Mesenchymal stem cell (in vitro differentiated cells and primary cell): ENCODE data around the gene ARHGAP31.
A peak's percentile ranks its signal among the peaks of the same experiment; 100 is the strongest.

ENCODE experiments used
- DNase-seq: peaks from one replicate; pipeline ENCODE4 v3.0.0-alpha.2; 2013
- H2AFZ ChIP-seq: one replicate; pipeline ENCODE4 v1.6.1; 2013; ENCODE audit warnings: low read depth, mild to moderate bottlenecking, control low read depth, inconsistent platforms, low read length, moderate library complexity
- H2AK5ac ChIP-seq: 2 replicates; pipeline ENCODE4 v1.6.1; 2013; ENCODE audit warnings: low read length, moderate library complexity, mild to moderate bottlenecking, inconsistent platforms; ENCODE audit not compliant: severe bottlenecking
- H2BK120ac ChIP-seq: one replicate; pipeline ENCODE4 v1.6.1; 2013; ENCODE audit warnings: low read depth, mild to moderate bottlenecking, inconsistent platforms, low read length, moderate library complexity
- H2BK12ac ChIP-seq, 2 experiments: one replicate each; pipeline ENCODE4 v1.6.1; 2013; ENCODE audit warnings: inconsistent platforms in 2 of 2, low read length in 2 of 2, mild to moderate bottlenecking in 2 of 2, moderate library complexity in 2 of 2, control low read depth in 1 of 2
- H2BK15ac ChIP-seq: one replicate; pipeline ENCODE4 v1.6.1; 2013; ENCODE audit warnings: mild to moderate bottlenecking, low read depth, inconsistent platforms; ENCODE audit not compliant: poor library complexity, severe bottlenecking
- H2BK5ac ChIP-seq: 2 replicates; pipeline ENCODE4 v1.6.1; 2013; ENCODE audit warnings: low read depth, mild to moderate bottlenecking, low read length, control low read depth, inconsistent platforms; ENCODE audit not compliant: poor library complexity, severe bottlenecking
- H3K14ac ChIP-seq, 2 experiments: one replicate each; pipeline ENCODE4 v1.6.1; 2013; ENCODE audit warnings: inconsistent platforms in 2 of 2, low read length in 2 of 2, control low read depth in 1 of 2, mild to moderate bottlenecking in 1 of 2, moderate library complexity in 1 of 2
- H3K18ac ChIP-seq, 2 experiments: one replicate each; pipeline ENCODE4 v1.6.1; 2013; ENCODE audit warnings: inconsistent platforms in 2 of 2, low read length in 2 of 2, control low read depth in 1 of 2, low read depth in 1 of 2, mild to moderate bottlenecking in 1 of 2
- H3K23ac ChIP-seq, 2 experiments: one replicate each; pipeline ENCODE4 v1.6.1; 2013; ENCODE audit warnings: inconsistent platforms in 2 of 2, low read length in 2 of 2, mild to moderate bottlenecking in 2 of 2, moderate library complexity in 2 of 2, control low read depth in 1 of 2
- H3K27ac ChIP-seq: 2 replicates; pipeline ENCODE4 v1.5.1; 2013; ENCODE audit warnings: mild to moderate bottlenecking, moderate library complexity, low read length, control low read depth, inconsistent platforms; ENCODE audit not compliant: poor library complexity, severe bottlenecking
- H3K27me3 ChIP-seq, 2 experiments: 2 replicates each; pipeline versions ENCODE4 v1.6.1 to v1.7.0; 2013; ENCODE audit warnings: low read length in 2 of 2, mild to moderate bottlenecking in 2 of 2, moderate library complexity in 2 of 2, control low read depth in 1 of 2, inconsistent platforms in 1 of 2; ENCODE audit not compliant: control insufficient read depth in 1 of 2, insufficient read depth in 1 of 2
- H3K36me3 ChIP-seq, 2 experiments: 2 replicates each; pipeline versions ENCODE4 v1.6.1 to v1.7.0; 2013; ENCODE audit warnings: low read length in 2 of 2, control low read depth in 1 of 2, inconsistent platforms in 1 of 2, low read depth in 1 of 2, mild to moderate bottlenecking in 1 of 2; ENCODE audit not compliant: insufficient read depth in 2 of 2, control insufficient read depth in 1 of 2
- H3K4ac ChIP-seq, 2 experiments: one replicate each; pipeline ENCODE4 v1.6.1; 2013; ENCODE audit warnings: inconsistent platforms in 2 of 2, low read length in 2 of 2, mild to moderate bottlenecking in 2 of 2, moderate library complexity in 2 of 2, control low read depth in 1 of 2, low read depth in 1 of 2
- H3K4me1 ChIP-seq: 2 replicates; pipeline ENCODE4 v1.6.1; 2013; ENCODE audit warnings: low read depth, low read length, control low read depth; ENCODE audit not compliant: control insufficient read depth, insufficient read depth
- H3K4me2 ChIP-seq: 2 replicates; pipeline ENCODE4 v1.6.1; 2013; ENCODE audit warnings: low read length, mild to moderate bottlenecking, inconsistent platforms; ENCODE audit not compliant: poor library complexity, severe bottlenecking
- H3K4me3 ChIP-seq, 2 experiments: 2 replicates each; pipeline versions ENCODE4 v1.5.1 to v1.7.0; 2013; ENCODE audit warnings: low read length in 2 of 2, mild to moderate bottlenecking in 2 of 2, control low read depth in 1 of 2, low read depth in 1 of 2; ENCODE audit not compliant: insufficient read depth in 1 of 2
- H3K79me1 ChIP-seq: replicated peaks from 2 replicates; pipeline ENCODE4 v1.6.1; 2013; ENCODE audit warnings: mild to moderate bottlenecking, control low read depth, low read length, inconsistent platforms; ENCODE audit not compliant: poor library complexity, severe bottlenecking
- H3K9ac ChIP-seq: 2 replicates; pipeline ENCODE4 v1.7.0; 2013; ENCODE audit warnings: mild to moderate bottlenecking, low read length, moderate library complexity
- H3K9me3 ChIP-seq: 2 replicates; pipeline ENCODE4 v1.7.0; 2013; ENCODE audit warnings: mild to moderate bottlenecking, low read length; ENCODE audit not compliant: control insufficient read depth
- H4K8ac ChIP-seq: one replicate; pipeline ENCODE4 v1.6.1; 2013; ENCODE audit warnings: inconsistent platforms, mild to moderate bottlenecking, low read length, moderate library complexity
- H4K91ac ChIP-seq: one replicate; pipeline ENCODE4 v1.6.1; 2013; ENCODE audit warnings: mild to moderate bottlenecking, low read length, inconsistent platforms
- WGBS: methylation state at CpG from one replicate; pipeline ENCODE4 v1.1.7; 2013; ENCODE audit warnings: mixed read lengths; 5-methylcytosine and 5-hydroxymethylcytosine counted together

ARHGAP31 gene

DNA sequence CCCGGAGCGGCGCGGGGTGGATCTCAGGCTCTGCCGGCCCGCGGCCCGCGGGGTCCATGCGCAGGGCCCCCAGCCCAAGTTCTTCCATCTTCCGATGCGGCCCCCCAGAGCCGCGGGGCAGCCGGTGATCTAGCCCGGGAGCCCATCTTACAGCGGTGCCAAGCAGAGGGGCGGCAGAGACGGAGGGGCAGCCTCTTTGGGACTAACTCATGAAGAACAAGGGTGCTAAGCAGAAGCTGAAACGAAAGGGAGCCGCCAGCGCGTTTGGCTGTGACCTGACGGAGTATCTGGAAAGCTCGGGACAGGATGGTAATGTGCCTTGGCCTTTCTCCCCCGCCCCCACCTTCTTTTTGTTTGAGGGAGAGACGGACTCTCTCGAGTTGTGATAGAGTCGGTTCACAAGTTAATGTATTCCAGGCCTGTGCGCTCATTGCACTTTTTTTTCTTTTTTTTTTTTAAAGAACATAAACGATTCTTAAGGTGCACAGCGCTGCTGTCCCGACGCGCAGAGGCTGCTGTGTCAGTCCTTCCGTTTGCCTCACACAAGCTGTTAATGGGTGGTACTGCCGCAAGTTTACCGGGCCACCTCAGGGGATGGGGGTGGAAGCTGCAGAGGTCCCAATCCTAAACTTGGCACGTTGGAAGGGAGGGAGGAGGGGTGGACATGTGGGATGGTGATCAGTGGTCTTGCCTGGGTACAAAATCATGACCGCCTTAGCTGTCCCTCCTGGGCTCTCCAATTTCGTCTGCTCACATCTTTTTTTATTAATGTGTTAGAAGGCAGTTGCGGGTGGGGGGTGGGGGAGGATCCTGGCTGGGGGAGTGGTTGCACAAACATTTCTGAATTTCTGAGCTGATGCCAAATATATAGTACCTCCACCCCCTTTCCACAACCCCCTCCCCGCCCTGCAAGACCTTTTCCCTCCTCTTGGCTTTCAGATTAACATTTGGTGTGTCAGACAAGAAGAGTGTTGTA lies 801 bp downstream of the ARHGAP31 start:
- Histone ChIP-seq H3K36me3 (peaks cover 0 to 7% of the 10 kb centered on the region in 2 experiments), H4K8ac (peak overlapping the region; percentile 98), H3K4me2 (peak overlapping the region; percentile 96), H2BK5ac (peak overlapping the region; percentile 99), H3K23ac (peak overlapping the region in 1 of 2 experiments; percentile 98), H2BK12ac (peak overlapping the region; percentile 86 to 93), H2BK120ac (peak overlapping the region; percentile 97), H3K27me3 (no peaks in the 10 kb centered on the region), H3K14ac (peak overlapping the region in 1 of 2 experiments; percentile 94), H3K4me1 (peaks cover 12% of the 10 kb centered on the region), H2AK5ac (peak overlapping the region; percentile 52), H3K4me3 (peak overlapping the region; percentile 80 to 93), H3K27ac (peak overlapping the region; percentile 95), H3K4ac (peak overlapping the region; percentile 89 to 96), H3K18ac (peak overlapping the region; percentile 97 to 99), H4K91ac (peak overlapping the region; percentile 93), H2BK15ac (peak overlapping the region; percentile 87), H3K79me1 (peaks cover 15% of the 10 kb centered on the region), H2AFZ (peak overlapping the region; percentile 60), H3K9me3 (no peaks in the 10 kb centered on the region), H3K9ac (peak overlapping the region; percentile 88)
- peak; percentile 67 for DNase-seq
- WGBS, result under 1% methylated on average over 38 of the region's 43 CpGs

DNA sequence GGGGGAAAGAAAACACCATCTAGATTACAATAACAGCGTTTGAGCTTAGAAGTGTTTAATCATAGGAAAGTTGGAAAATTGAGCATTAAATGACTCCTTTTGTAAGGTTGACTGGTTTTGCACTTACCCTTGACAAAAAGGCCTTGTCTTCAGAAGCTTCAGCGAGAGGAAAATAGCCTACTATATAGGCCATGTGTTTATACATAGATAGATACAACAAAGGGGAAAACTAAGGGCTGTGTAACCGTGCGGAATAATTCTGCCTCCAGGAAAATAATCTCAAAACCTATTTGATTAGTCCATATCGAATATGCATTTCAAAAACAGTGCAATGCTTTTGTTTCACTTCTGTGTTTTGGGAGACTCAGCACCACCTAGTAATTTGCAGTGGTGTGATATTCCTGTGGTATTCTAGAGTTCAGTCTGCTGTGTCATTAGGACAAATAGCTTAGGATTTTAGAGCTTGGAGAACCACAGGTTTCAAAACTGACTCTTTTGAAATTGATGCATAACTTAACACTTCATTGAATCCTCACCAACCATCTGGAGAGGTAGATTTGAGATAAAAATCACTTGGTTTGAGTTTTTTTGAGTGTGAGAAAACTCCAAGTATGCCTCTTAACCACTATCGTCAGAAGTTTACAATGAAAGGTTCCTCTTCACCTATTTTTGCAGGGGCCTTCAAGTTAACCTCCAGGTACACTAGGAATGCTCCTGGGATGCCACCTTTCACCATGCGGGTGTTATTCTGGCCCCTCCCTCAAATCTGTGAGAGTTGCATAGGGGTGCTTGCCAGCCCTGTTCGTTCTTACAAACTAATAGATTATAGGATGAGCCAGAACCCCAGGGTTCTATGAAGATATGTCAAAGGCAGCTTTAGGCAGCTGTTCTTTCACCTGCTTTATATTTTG lies 1.9 kb downstream of the ARHGAP31 start:
- H4K91ac ChIP-seq, result no peak overlapping the region
- WGBS, result 76% methylated on average over 6 of the region's 8 CpGs
- H3K14ac ChIP-seq, result no peak overlapping the region
- no peak overlapping the region for H2BK15ac ChIP-seq
- H3K4me2 ChIP-seq, result peak overlapping the region; percentile 64
- peak overlapping the region; percentile 20 for H2BK5ac ChIP-seq
- H3K18ac ChIP-seq, result no peak overlapping the region
- H3K4me1 ChIP-seq, result peaks cover 12% of the 10 kb centered on the region
- peaks cover 24% of the 10 kb centered on the region for H3K79me1 ChIP-seq
- H2AFZ ChIP-seq, result no peak overlapping the region
- H2BK120ac ChIP-seq, result peak overlapping the region; percentile 42
- no peak overlapping the region for H4K8ac ChIP-seq
- H3K27ac ChIP-seq, result peak overlapping the region; percentile 90
- DNase-seq, result peak; percentile 28
- no peaks in the 10 kb centered on the region for H3K9me3 ChIP-seq
- peaks cover 0 to 1% of the 10 kb centered on the region in 2 experiments for H3K27me3 ChIP-seq
- no peak overlapping the region for H3K23ac ChIP-seq
- H2BK12ac ChIP-seq, result no peak overlapping the region
- H2AK5ac ChIP-seq, result peak overlapping the region; percentile 86
- peaks cover 0 to 8% of the 10 kb centered on the region in 2 experiments for H3K36me3 ChIP-seq
- H3K4ac ChIP-seq, result no peak overlapping the region
- peak overlapping the region; percentile 68 for H3K9ac ChIP-seq
- peak overlapping the region in 1 of 2 experiments; percentile 93 for H3K4me3 ChIP-seq

DNA sequence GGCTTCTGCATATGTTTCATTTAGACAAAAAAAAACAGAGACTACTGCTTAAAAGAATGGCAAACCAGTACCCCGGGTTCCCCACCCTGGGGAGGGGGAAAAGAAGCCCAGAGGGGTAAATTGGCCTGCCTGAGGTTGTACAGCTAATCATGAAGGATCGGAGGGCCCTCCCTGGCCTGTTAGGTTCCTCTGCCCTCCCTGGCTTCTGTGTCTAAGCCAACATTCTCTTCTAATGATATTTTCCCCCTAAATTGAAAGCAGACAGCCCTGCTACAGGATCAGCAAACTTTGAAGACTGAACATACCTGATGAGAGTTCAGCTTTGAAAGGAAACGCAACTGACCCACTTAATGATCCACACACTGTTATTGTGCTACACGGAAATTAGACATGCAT lies 2.5 kb downstream of the ARHGAP31 start:
- Histone ChIP-seq H2BK15ac (no peak overlapping the region), H2AK5ac (peak overlapping the region; percentile 86), H3K4me3 (peak overlapping the region in 1 of 2 experiments; percentile 93), H3K79me1 (peaks cover 29% of the 10 kb centered on the region), H2BK120ac (peak overlapping the region; percentile 42), H3K4me1 (peaks cover 12% of the 10 kb centered on the region), H2BK12ac (no peak overlapping the region), H4K8ac (no peak overlapping the region), H3K18ac (no peak overlapping the region), H2AFZ (no peak overlapping the region), H3K14ac (no peak overlapping the region), H3K23ac (no peak overlapping the region), H2BK5ac (peak overlapping the region; percentile 20), H3K27ac (peak overlapping the region; percentile 90), H3K9me3 (no peaks in the 10 kb centered on the region), H3K36me3 (peaks cover 0 to 10% of the 10 kb centered on the region in 2 experiments), H3K4ac (no peak overlapping the region), H3K4me2 (peak overlapping the region; percentile 64), H3K27me3 (peaks cover 0 to 6% of the 10 kb centered on the region in 2 experiments), H3K9ac (peak overlapping the region; percentile 68), H4K91ac (no peak overlapping the region)
- DNase-seq, result no peak
- WGBS, result 97% methylated on average over 3 of the region's 4 CpGs
